Activated naive CD8-positive, alpha-beta T cell treated with anti-CD3 and anti-CD28 coated beads for 36 hours (primary cell): ENCODE data around the gene SHC1. TPM values are rescaled to one million over a fixed set of nuclear protein-coding genes. Genes with fewer than 3 reads are reported as not detected.

ENCODE experiments used
- DNase-seq: peaks from one replicate; pipeline ENCODE4 v3.0.0; 2021
- H3K27ac Mint-ChIP-seq: one replicate; pipeline ENCODE4 v1.8.0; 2022; ENCODE audit warnings: mild to moderate bottlenecking, moderate library complexity, mixed read lengths
- H3K27me3 Mint-ChIP-seq: one replicate; pipeline ENCODE4 v1.8.0; 2022; ENCODE audit warnings: mild to moderate bottlenecking, mixed read lengths
- H3K36me3 Mint-ChIP-seq: one replicate; pipeline ENCODE4 v1.8.0; 2021; ENCODE audit warnings: mild to moderate bottlenecking, mixed read lengths
- H3K4me1 Mint-ChIP-seq: one replicate; pipeline ENCODE4 v1.8.0; 2021; ENCODE audit warnings: mixed read lengths
- H3K4me3 Mint-ChIP-seq: one replicate; pipeline ENCODE4 v1.8.0; 2022; ENCODE audit warnings: mild to moderate bottlenecking, moderate library complexity, mixed read lengths
- H3K9me3 Mint-ChIP-seq: one replicate; pipeline ENCODE4 v1.8.0; 2022; ENCODE audit warnings: mixed read lengths
- total RNA-seq, 2 experiments: library from RNA; stranded (reverse); gene quantifications; one replicate each; pipeline ENCODE4 v1.2.3, GENCODE V29; 2021

SHC1 gene
- total RNA-seq, 2 experiments from 2014 or later, result 34.7 to 38.4 TPM

- peak within 1 kb of the TSS; percentile 93 for H3K4me3 Mint-ChIP-seq
- no peaks in the 10 kb centered on the region for H3K27me3 Mint-ChIP-seq
- no peaks in the 10 kb centered on the region for H3K9me3 Mint-ChIP-seq
- DNase-seq, result peak; percentile 91
- peaks cover 50% of the 10 kb centered on the region for H3K4me1 Mint-ChIP-seq
- H3K36me3 Mint-ChIP-seq, result peaks cover 7% of the 10 kb centered on the region
- H3K27ac Mint-ChIP-seq, result peak within 1 kb of the TSS; percentile 96
Measured at GRCh38 chr1:154936555-154937084, 33.9 kb downstream of the SHC1 start, which contains the start of gene PMVK. TSS of gene PMVK (minus strand) at chr1:154936719. CDS start at chr1:154936685, 34 bp downstream.

- H3K4me1 Mint-ChIP-seq, result peaks cover 43% of the 10 kb centered on the region
- H3K4me3 Mint-ChIP-seq, result peak overlapping the region; percentile 93
- H3K9me3 Mint-ChIP-seq, result no peaks in the 10 kb centered on the region
- no peaks in the 10 kb centered on the region for H3K27me3 Mint-ChIP-seq
- H3K27ac Mint-ChIP-seq, result peak overlapping the region; percentile 96
- H3K36me3 Mint-ChIP-seq, result peaks cover 7% of the 10 kb centered on the region
- no peak for DNase-seq
Measured at GRCh38 chr1:154935749-154936554, 34.6 kb downstream of the SHC1 start.

GRCh38 chr1:154934358-154934948 lies 36.1 kb downstream of the SHC1 start:
- no peak overlapping the region for H3K4me3 Mint-ChIP-seq
- no peak for DNase-seq
- H3K9me3 Mint-ChIP-seq, result no peaks in the 10 kb centered on the region
- H3K4me1 Mint-ChIP-seq, result peaks cover 32% of the 10 kb centered on the region
- H3K36me3 Mint-ChIP-seq, result peaks cover 10% of the 10 kb centered on the region
- no peak overlapping the region for H3K27ac Mint-ChIP-seq
- H3K27me3 Mint-ChIP-seq, result no peaks in the 10 kb centered on the region

- H3K9me3 Mint-ChIP-seq, result no peaks in the 10 kb centered on the region
- DNase-seq, result no peak
- no peak overlapping the region for H3K4me3 Mint-ChIP-seq
- no peaks in the 10 kb centered on the region for H3K27me3 Mint-ChIP-seq
- H3K27ac Mint-ChIP-seq, result no peak overlapping the region
- H3K36me3 Mint-ChIP-seq, result peaks cover 17% of the 10 kb centered on the region
- peaks cover 14% of the 10 kb centered on the region for H3K4me1 Mint-ChIP-seq
Measured at GRCh38 chr1:154931940-154932487, 38.5 kb downstream of the SHC1 start.

GRCh38 chr1:154926201-154926600 lies 44.3 kb downstream of the SHC1 start:
- H3K4me3 Mint-ChIP-seq, result no peak overlapping the region
- no peaks in the 10 kb centered on the region for H3K27me3 Mint-ChIP-seq
- H3K36me3 Mint-ChIP-seq, result peaks cover 10% of the 10 kb centered on the region
- H3K4me1 Mint-ChIP-seq, result peaks cover 2% of the 10 kb centered on the region
- H3K27ac Mint-ChIP-seq, result no peak overlapping the region
- H3K9me3 Mint-ChIP-seq, result no peaks in the 10 kb centered on the region
- no peak for DNase-seq

- H3K36me3 Mint-ChIP-seq, result peaks cover 10% of the 10 kb centered on the region
- no peak overlapping the region for H3K4me3 Mint-ChIP-seq
- no peaks in the 10 kb centered on the region for H3K9me3 Mint-ChIP-seq
- H3K27ac Mint-ChIP-seq, result no peak overlapping the region
- no peaks in the 10 kb centered on the region for H3K27me3 Mint-ChIP-seq
- H3K4me1 Mint-ChIP-seq, result peaks cover 2% of the 10 kb centered on the region
- DNase-seq, result no peak
Measured at GRCh38 chr1:154925335-154926170, 45.0 kb downstream of the SHC1 start.

- Mint-ChIP-seq H3K9me3 (no peaks in the 10 kb centered on the region), H3K4me1 (peaks cover 2% of the 10 kb centered on the region), H3K36me3 (peaks cover 3% of the 10 kb centered on the region), H3K4me3 (no peak overlapping the region), H3K27ac (no peak overlapping the region), H3K27me3 (no peaks in the 10 kb centered on the region)
- DNase-seq, result no peak
Measured at GRCh38 chr1:154923695-154924094, 46.9 kb downstream of the SHC1 start.

GRCh38 chr1:154913273-154913672 lies 57.3 kb downstream of the SHC1 start:
- Mint-ChIP-seq H3K36me3 (peaks cover 12% of the 10 kb centered on the region), H3K27ac (no peak overlapping the region), H3K9me3 (peaks cover 1% of the 10 kb centered on the region), H3K4me3 (no peak overlapping the region), H3K27me3 (no peaks in the 10 kb centered on the region), H3K4me1 (no peaks in the 10 kb centered on the region)
- no peak for DNase-seq

- no peak overlapping the region for H3K27ac Mint-ChIP-seq
- peaks cover 1% of the 10 kb centered on the region for H3K9me3 Mint-ChIP-seq
- no peaks in the 10 kb centered on the region for H3K4me1 Mint-ChIP-seq
- no peak for DNase-seq
- H3K4me3 Mint-ChIP-seq, result no peak overlapping the region
- peaks cover 12% of the 10 kb centered on the region for H3K36me3 Mint-ChIP-seq
- H3K27me3 Mint-ChIP-seq, result no peaks in the 10 kb centered on the region
Measured at GRCh38 chr1:154912755-154913154, 57.8 kb downstream of the SHC1 start.

Other genes with a start within 250 kb of the SHC1 start
- gene KCNN3, start 100.5 kb downstream of the SHC1 start, total RNA-seq, result under 1 TPM; 0.02 to 0.04 TPM
- 10 to 100 TPM; 29.8 to 32.8 TPM for gene PMVK, start 34.0 kb downstream of the SHC1 start, total RNA-seq
- gene PBXIP1, start 14.6 kb downstream of the SHC1 start, total RNA-seq, result 10 to 100 TPM; 12.2 to 13.2 TPM
- 10 to 100 TPM; 24.2 to 25.1 TPM for gene PYGO2, start 9.0 kb downstream of the SHC1 start, total RNA-seq
- 100 to 1,000 TPM; 156 TPM for gene CKS1B, start 3.9 kb upstream of the SHC1 start, total RNA-seq
- 10 to 100 TPM; 54.2 to 56.1 TPM for gene FLAD1, start 12.6 kb upstream of the SHC1 start, total RNA-seq
- gene LENEP, start 22.8 kb upstream of the SHC1 start, total RNA-seq, result under 1 TPM in 1 of 2 experiments, not detected in 1; 0.66 TPM
- gene ZBTB7B, start 32.1 kb upstream of the SHC1 start, total RNA-seq, result 10 to 100 TPM; 14.1 to 14.4 TPM
- under 1 TPM; 0.20 to 0.31 TPM for gene DCST2, start 63.0 kb upstream of the SHC1 start, total RNA-seq
- gene DCST1, start 63.1 kb upstream of the SHC1 start, total RNA-seq, result not detected
- 10 to 100 TPM; 31.6 to 32.5 TPM for gene ADAM15, start 80.6 kb upstream of the SHC1 start, total RNA-seq
- 1 to 10 TPM; 2.1 to 2.5 TPM for gene EFNA4, start 93.0 kb upstream of the SHC1 start, total RNA-seq
- gene EFNA3, start 108.1 kb upstream of the SHC1 start, total RNA-seq, result 1 to 10 TPM; 4.5 to 4.6 TPM
- gene EFNA1, start 157.1 kb upstream of the SHC1 start, total RNA-seq, result under 1 TPM; 0.49 to 0.74 TPM
- 10 to 100 TPM; 50.6 to 51.3 TPM for gene SLC50A1, start 165.1 kb upstream of the SHC1 start, total RNA-seq
- 10 to 100 TPM; 26.8 to 29.2 TPM for gene DPM3, start 169.8 kb upstream of the SHC1 start, total RNA-seq
- gene KRTCAP2, start 202.6 kb upstream of the SHC1 start, total RNA-seq, result 100 to 1,000 TPM; 135 to 145 TPM
- gene TRIM46, start 203.1 kb upstream of the SHC1 start, total RNA-seq, result 1 to 10 TPM; 4.6 to 4.9 TPM
- 1 to 10 TPM; 7.4 to 9.3 TPM for gene THBS3, start 237.2 kb upstream of the SHC1 start, total RNA-seq
- 10 to 100 TPM; 68.0 to 72.5 TPM for gene MTX1, start 237.9 kb upstream of the SHC1 start, total RNA-seq